H9 (cell line): ENCODE results near the gene GRIK4. TPM values are rescaled to one million over a fixed set of nuclear protein-coding genes. Genes with fewer than 3 reads are reported as not detected.

Experiments used
- DNase-seq: peaks from one replicate; pipeline ENCODE4 v3.0.0-alpha.2; 2017
- H2AFZ ChIP-seq: one replicate; pipeline ENCODE4 v1.6.1; 2013; ENCODE audit warnings: mild to moderate bottlenecking, low read length, control low read depth, moderate library complexity
- H2AK5ac ChIP-seq: 2 replicates; pipeline ENCODE4 v1.6.1; 2013; ENCODE audit warnings: low read length, control low read depth, mixed read lengths; ENCODE audit not compliant: insufficient read length
- H2BK120ac ChIP-seq: one replicate; pipeline ENCODE4 v1.6.1; 2013; ENCODE audit warnings: low read depth, mild to moderate bottlenecking, low read length, control low read depth, inconsistent platforms; ENCODE audit not compliant: poor library complexity, severe bottlenecking
- H2BK12ac ChIP-seq: 2 replicates; pipeline ENCODE4 v1.6.1; 2013; ENCODE audit warnings: low read length, control low read depth, mixed read lengths, low read depth; ENCODE audit not compliant: insufficient read length
- H2BK15ac ChIP-seq: 2 replicates; pipeline ENCODE4 v1.6.1; 2013; ENCODE audit warnings: low read depth, low read length, control low read depth
- H2BK20ac ChIP-seq: one replicate; pipeline ENCODE4 v1.6.1; 2013; ENCODE audit warnings: low read depth, mild to moderate bottlenecking, low read length, control low read depth, inconsistent platforms; ENCODE audit not compliant: poor library complexity, severe bottlenecking
- H2BK5ac ChIP-seq: 2 replicates; pipeline ENCODE4 v1.6.1; 2013; ENCODE audit warnings: low read length, control low read depth, mixed read lengths; ENCODE audit not compliant: insufficient read length
- H3K14ac ChIP-seq: 2 replicates; pipeline ENCODE4 v1.6.1; 2013; ENCODE audit warnings: low read length, control low read depth; ENCODE audit not compliant: insufficient read depth
- H3K18ac ChIP-seq: 2 replicates; pipeline ENCODE4 v1.6.1; 2013; ENCODE audit warnings: low read depth, mild to moderate bottlenecking, mixed read lengths, low read length, control low read depth; ENCODE audit not compliant: insufficient read length
- H3K23ac ChIP-seq: 2 replicates; pipeline ENCODE4 v1.6.1; 2013; ENCODE audit warnings: low read length, control low read depth, mixed read lengths, low read depth; ENCODE audit not compliant: insufficient read length
- H3K23me2 ChIP-seq: 2 replicates; pipeline ENCODE4 v1.6.1; 2013; ENCODE audit warnings: low read depth, mild to moderate bottlenecking, mixed read lengths, low read length, control low read depth; ENCODE audit not compliant: insufficient read length, poor library complexity, severe bottlenecking
- H3K27ac ChIP-seq: 2 replicates; pipeline ENCODE4 v1.5.1; 2013; ENCODE audit warnings: low read length, control low read depth, mixed read lengths, low read depth; ENCODE audit not compliant: insufficient read length
- H3K27me3 ChIP-seq: 2 replicates; pipeline ENCODE4 v1.6.1; 2013; ENCODE audit warnings: low read length, control low read depth, inconsistent platforms; ENCODE audit not compliant: insufficient read depth
- H3K4ac ChIP-seq: 2 replicates; pipeline ENCODE4 v1.6.1; 2013; ENCODE audit warnings: low read depth, mild to moderate bottlenecking, control low read depth, inconsistent platforms, low read length, moderate library complexity
- H3K4me1 ChIP-seq: 2 replicates; pipeline ENCODE4 v1.6.1; 2013; ENCODE audit warnings: low read length, control low read depth, inconsistent platforms; ENCODE audit not compliant: insufficient read depth
- H3K4me2 ChIP-seq: 2 replicates; pipeline ENCODE4 v1.6.1; 2013; ENCODE audit warnings: low read length, control low read depth, mixed read lengths; ENCODE audit not compliant: insufficient read length, insufficient read depth
- H3K56ac ChIP-seq: 2 replicates; pipeline ENCODE4 v1.6.1; 2013; ENCODE audit warnings: low read depth, mild to moderate bottlenecking, mixed read lengths, low read length, control low read depth; ENCODE audit not compliant: insufficient read length
- H3K79me1 ChIP-seq: 2 replicates; pipeline ENCODE4 v1.6.1; 2013; ENCODE audit warnings: low read depth, mild to moderate bottlenecking, moderate library complexity, low read length, control low read depth, inconsistent platforms; ENCODE audit not compliant: insufficient read depth, poor library complexity, severe bottlenecking
- H3K79me2 ChIP-seq: 2 replicates; pipeline ENCODE4 v1.6.1; 2013; ENCODE audit warnings: low read length, control low read depth, inconsistent platforms; ENCODE audit not compliant: insufficient read depth
- H3K9ac ChIP-seq: 2 replicates; pipeline ENCODE4 v1.6.1; 2013; ENCODE audit warnings: low read length, control low read depth, mixed read lengths; ENCODE audit not compliant: insufficient read length; ENCODE audit errors: extremely low read depth
- H3K9me3 ChIP-seq: one replicate; pipeline ENCODE4 v1.6.1; 2013; ENCODE audit warnings: low read depth, low read length, inconsistent platforms; ENCODE audit not compliant: control insufficient read depth
- H3T11ph ChIP-seq: one replicate; pipeline ENCODE4 v1.6.1; 2013; ENCODE audit warnings: mild to moderate bottlenecking, low read length, control low read depth, inconsistent platforms
- H4K20me1 ChIP-seq: one replicate; pipeline ENCODE4 v1.6.1; 2013; ENCODE audit not compliant: control insufficient read depth, insufficient read length, insufficient read depth
- H4K5ac ChIP-seq: 2 replicates; pipeline ENCODE4 v1.6.1; 2013; ENCODE audit warnings: low read depth, mild to moderate bottlenecking, mixed read lengths, low read length, control low read depth; ENCODE audit not compliant: insufficient read length
- H4K8ac ChIP-seq: replicated peaks from 2 replicates; pipeline ENCODE4 v1.6.1; 2013; ENCODE audit warnings: low read length, control low read depth, mixed read lengths, low read depth; ENCODE audit not compliant: insufficient read length
- H4K91ac ChIP-seq: 2 replicates; pipeline ENCODE4 v1.6.1; 2013; ENCODE audit warnings: low read depth, mild to moderate bottlenecking, moderate library complexity, mixed read lengths, low read length, control low read depth; ENCODE audit not compliant: insufficient read length
- H3K27ac Mint-ChIP-seq, 3 experiments: 2 replicates in 2 of 3; 3 replicates in 1 of 3; pipeline ENCODE4 v1.8.0; 2020 to 2021; ENCODE audit warnings: mixed read lengths in 3 of 3, mild to moderate bottlenecking in 1 of 3, moderate library complexity in 1 of 3
- H3K27me3 Mint-ChIP-seq: 2 replicates; pipeline ENCODE4 v1.8.0; 2021; ENCODE audit warnings: low read depth, mild to moderate bottlenecking, moderate library complexity, mixed read lengths
- H3K36me3 Mint-ChIP-seq, 3 experiments: 2 replicates in 2 of 3; 3 replicates in 1 of 3; pipeline ENCODE4 v1.8.0; 2020 to 2021; ENCODE audit warnings: low read depth in 3 of 3, mixed read lengths in 3 of 3; ENCODE audit not compliant: insufficient read depth in 1 of 3
- H3K4me1 Mint-ChIP-seq, 2 experiments: 2 replicates each; pipeline ENCODE4 v1.8.0; 2020; ENCODE audit warnings: mixed read lengths in 2 of 2
- H3K4me3 Mint-ChIP-seq, 2 experiments: 2 replicates in 1 of 2; 3 replicates in 1 of 2; pipeline ENCODE4 v1.8.0; 2020 to 2021; ENCODE audit warnings: mild to moderate bottlenecking in 2 of 2, mixed read lengths in 2 of 2, moderate library complexity in 1 of 2
- H3K9me3 Mint-ChIP-seq, 2 experiments: 2 replicates in 1 of 2; 3 replicates in 1 of 2; pipeline ENCODE4 v1.8.0; 2020; ENCODE audit warnings: mild to moderate bottlenecking in 2 of 2, mixed read lengths in 2 of 2, moderate library complexity in 1 of 2
- WGBS: extraction: QIAGEN DNeasy Blood & Tissue Kit; methylation state at CpG from one replicate; pipeline ENCODE4 v1.1.7; 2013; ENCODE audit warnings: missing lambda C conversion rate, low lambda C conversion rate, mixed read lengths; ENCODE audit not compliant: insufficient read length; ENCODE audit errors: extremely low coverage; 5-methylcytosine and 5-hydroxymethylcytosine counted together
- total RNA-seq: library from RNA; stranded (reverse); gene quantifications from 2 replicates; pipeline ENCODE4 v1.2.1, GENCODE V29; 2021
- TF ChIP-seq, protein P1 (sequence below): fragments of 200-600 bp; sonication (generic); conservative IDR thresholded peaks from 3 replicates; pipeline ENCODE4 v1.8.0; 2021; ENCODE audit warnings: antibody characterized with exemption, mild to moderate bottlenecking

GRIK4 gene
- total RNA-seq, 1 experiment from 2014 or later: 2.3 TPM

DNA sequence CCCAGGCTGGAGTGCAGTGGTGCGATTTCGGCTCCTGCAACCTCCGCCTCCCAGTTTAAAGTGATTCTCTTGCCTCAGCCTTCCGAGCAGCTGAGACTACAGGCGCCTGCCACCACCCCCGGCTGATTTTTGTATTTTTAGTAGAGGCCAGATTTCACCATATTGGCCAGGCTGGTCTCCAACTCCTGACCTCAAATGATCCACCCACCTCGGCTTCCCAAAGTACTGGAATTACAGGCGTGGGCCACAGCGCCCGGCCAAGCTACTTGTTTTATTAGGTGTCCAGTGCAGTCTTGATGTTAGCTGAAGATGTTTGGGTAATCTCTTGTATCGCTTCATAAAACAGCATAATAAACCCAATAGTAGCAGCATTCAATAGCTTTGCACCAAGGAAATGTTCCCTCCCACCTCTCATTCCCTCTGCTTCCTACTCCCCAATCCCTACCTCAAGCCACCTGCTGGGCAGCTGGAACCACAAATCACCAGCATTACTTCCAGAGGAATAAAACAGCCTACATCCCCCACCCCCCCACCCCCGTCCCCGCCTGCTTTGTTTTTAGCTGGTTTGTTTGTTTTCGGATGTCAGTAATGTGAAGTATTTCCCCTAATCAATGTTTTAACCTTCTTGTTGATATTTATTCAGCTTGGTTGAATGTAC, 11.0 kb upstream of the GRIK4 start:
- DNase-seq: peak; percentile 43
- Histone ChIP-seq H4K91ac (no peak overlapping the region), H3K18ac (no peak overlapping the region), H2AFZ (no peak overlapping the region), H2AK5ac (no peak overlapping the region), H4K5ac (no peak overlapping the region), H3K4me2 (no peak overlapping the region), H3K23ac (no peak overlapping the region), H2BK120ac (no peak overlapping the region), H3K27me3 (no peaks in the 10 kb centered on the region), H3K9ac (no peak overlapping the region), H3K27ac (no peak overlapping the region), H2BK20ac (no peak overlapping the region), H3K14ac (no peak overlapping the region), H3K56ac (no peak overlapping the region), H4K8ac (no peak overlapping the region), H2BK5ac (no peak overlapping the region), H3K79me1 (no peaks in the 10 kb centered on the region), H3K79me2 (no peaks in the 10 kb centered on the region), H3K4ac (no peak overlapping the region), H3T11ph (no peak overlapping the region), H3K9me3 (no peaks in the 10 kb centered on the region), H2BK15ac (no peak overlapping the region), H3K4me1 (peaks cover 11% of the 10 kb centered on the region), H4K20me1 (no peaks in the 10 kb centered on the region), H3K23me2 (no peaks in the 10 kb centered on the region), H2BK12ac (no peak overlapping the region)
- Mint-ChIP-seq H3K27ac (peak overlapping the region; percentile 72 to 84 (median 81); a peak in 3 of 7 replicates), H3K9me3 (no peaks in the 10 kb centered on the region), H3K27me3 (no peaks in the 10 kb centered on the region), H3K4me3 (peak overlapping the region in 1 of 2 experiments; percentile 15; a peak in 1 of 5 replicates), H3K36me3 (no peaks in the 10 kb centered on the region), H3K4me1 (peaks cover 49 to 70% of the 10 kb centered on the region in 2 experiments)
- TF ChIP-seq, protein P1, sequence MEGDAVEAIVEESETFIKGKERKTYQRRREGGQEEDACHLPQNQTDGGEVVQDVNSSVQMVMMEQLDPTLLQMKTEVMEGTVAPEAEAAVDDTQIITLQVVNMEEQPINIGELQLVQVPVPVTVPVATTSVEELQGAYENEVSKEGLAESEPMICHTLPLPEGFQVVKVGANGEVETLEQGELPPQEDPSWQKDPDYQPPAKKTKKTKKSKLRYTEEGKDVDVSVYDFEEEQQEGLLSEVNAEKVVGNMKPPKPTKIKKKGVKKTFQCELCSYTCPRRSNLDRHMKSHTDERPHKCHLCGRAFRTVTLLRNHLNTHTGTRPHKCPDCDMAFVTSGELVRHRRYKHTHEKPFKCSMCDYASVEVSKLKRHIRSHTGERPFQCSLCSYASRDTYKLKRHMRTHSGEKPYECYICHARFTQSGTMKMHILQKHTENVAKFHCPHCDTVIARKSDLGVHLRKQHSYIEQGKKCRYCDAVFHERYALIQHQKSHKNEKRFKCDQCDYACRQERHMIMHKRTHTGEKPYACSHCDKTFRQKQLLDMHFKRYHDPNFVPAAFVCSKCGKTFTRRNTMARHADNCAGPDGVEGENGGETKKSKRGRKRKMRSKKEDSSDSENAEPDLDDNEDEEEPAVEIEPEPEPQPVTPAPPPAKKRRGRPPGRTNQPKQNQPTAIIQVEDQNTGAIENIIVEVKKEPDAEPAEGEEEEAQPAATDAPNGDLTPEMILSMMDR: no peak
- WGBS: no CpG with 5 or more reads among the region's 14 CpGs
